Lower leg skin (tissue), 3 donors: Measurements from ENCODE around the gene ST8SIA4.

Experiments used
- CTCF ChIP-seq, 3 donors: fragments of 450-650 bp; IDR thresholded peaks; one replicate each; pipeline ENCODE4 v1.5.1; 2016; ENCODE audit warnings: antibody characterized with exemption in 3 of 3, mild to moderate bottlenecking in 3 of 3, moderate library complexity in 2 of 3
- POLR2A ChIP-seq, 2 donors: fragments of 450-650 bp; IDR thresholded peaks; one replicate each; pipeline ENCODE4 v1.6.1; 2016 to 2017; ENCODE audit warnings: antibody characterized with exemption in 2 of 2, mild to moderate bottlenecking in 1 of 2, moderate library complexity in 1 of 2

- TF ChIP-seq POLR2A (IDR thresholded peaks at IDR 0.05), result no peak
- no peak for TF ChIP-seq CTCF (IDR thresholded peaks at IDR 0.05)
Observed at GRCh38 chr5:100852051-100852450, 51.0 kb downstream of the ST8SIA4 start.
